ENCODE data around the gene ZNF335. TPM values are rescaled to one million over a fixed set of nuclear protein-coding genes. Genes with fewer than 3 reads are reported as not detected.

Gene ZNF335
- total RNA-seq, 1 donor from 2014 or later, result 49.6 TPM

GRCh38 chr20:45938727-45939438 is 33.1 kb downstream of the ZNF335 start:
- no peaks in the 10 kb centered on the region for H3K9me3 Mint-ChIP-seq
- H3K27ac Mint-ChIP-seq, result peak overlapping the region; percentile 22
- peaks cover 22% of the 10 kb centered on the region for H3K4me1 Mint-ChIP-seq
- no peaks in the 10 kb centered on the region for H3K27me3 Mint-ChIP-seq
- no peak for TF ChIP-seq CTCF (IDR thresholded peaks at IDR 0.05)
- DNase-seq (no peak), ATAC-seq (ENCODE audit: low read depth) (no peak)
- H3K4me3 Mint-ChIP-seq, result no peak overlapping the region
- H3K36me3 Mint-ChIP-seq (ENCODE audit: low read depth), result peaks cover 63% of the 10 kb centered on the region
- CTCF ChIA-PET, result interaction anchor here (0.6 to 1.5 kb wide), 2 partner anchors 21 to 31 kb away, joined by 3 to 6 read pairs; no protein-coding TSS in a partner anchor
- POLR2A ChIA-PET, result interaction anchor here (0.5 to 6.4 kb wide), 2 partner anchors 32 to 55 kb away, joined by 4 to 110 read pairs; partner anchors contain the start of gene ZNF335
- intact Hi-C loops (cut with micrococcal nuclease), result no loop called here

- no peak overlapping the region for H3K4me3 Mint-ChIP-seq
- H3K4me1 Mint-ChIP-seq, result peaks cover 29% of the 10 kb centered on the region
These were observed 34.2 kb downstream of the ZNF335 start for GRCh38 chr20:45937765-45938164.

GRCh38 chr20:45935416-45936046 is 36.5 kb downstream of the ZNF335 start:
- Mint-ChIP-seq H3K4me3 (peak overlapping the region; percentile 97), H3K27ac (peak overlapping the region; percentile 98), H3K27me3 (no peaks in the 10 kb centered on the region), H3K36me3 (ENCODE audit: low read depth) (peaks cover 48% of the 10 kb centered on the region), H3K9me3 (no peaks in the 10 kb centered on the region), H3K4me1 (peaks cover 29% of the 10 kb centered on the region)
- ChIA-PET CTCF (interaction anchor here (1.8 to 3.0 kb wide), 2 partner anchors 35 to 44 kb away, joined by 7 to 15 read pairs; partner anchors contain the start of genes CTSA and NEURL2), POLR2A (interaction anchor here (0.6 to 6.4 kb wide), 31 partner anchors 9 to 968 kb away, joined by 3 to 110 read pairs (median 5); partner anchors contain the start of genes ACOT8, CTSA, DNTTIP1 and ELMO2)
- ATAC-seq (ENCODE audit: low read depth) (peak; percentile 6), DNase-seq (no peak)
- intact Hi-C loops (cut with micrococcal nuclease), result loop anchor here (1.0 kb wide), 8 partner anchors 24 to 143 kb away; partner anchors contain the start of genes ACOT8, CTSA, NEURL2 and UBE2C
- no peak for TF ChIP-seq CTCF (IDR thresholded peaks at IDR 0.05)

More at GRCh38 chr20:45937765-45938164, 34.2 kb downstream of the ZNF335 start:
- H3K27ac Mint-ChIP-seq, result no peak overlapping the region
- no peaks in the 10 kb centered on the region for H3K9me3 Mint-ChIP-seq
- TF ChIP-seq CTCF (IDR thresholded peaks at IDR 0.05), result no peak
- no peak for ATAC-seq (ENCODE audit: low read depth)
- CTCF ChIA-PET, result interaction anchor here (1.1 to 1.9 kb wide), 3 partner anchors 32 to 139 kb away, joined by 3 to 6 read pairs (median 6); no protein-coding TSS in a partner anchor
- no peak for DNase-seq
- no peaks in the 10 kb centered on the region for H3K27me3 Mint-ChIP-seq
- peaks cover 52% of the 10 kb centered on the region for H3K36me3 Mint-ChIP-seq (ENCODE audit: low read depth)
- intact Hi-C loops (cut with micrococcal nuclease), result no loop called here
- POLR2A ChIA-PET, result interaction anchor here (1.5 to 6.4 kb wide), 4 partner anchors 10 to 47 kb away, joined by 5 to 110 read pairs (median 70); partner anchors contain the start of genes CTSA, NEURL2 and ZNF335

GRCh38 chr20:45934586-45935415 is 37.2 kb downstream of the ZNF335 start, which contains the start of gene PCIF1:
Gene PCIF1, plus strand, starts transcription at chr20:45934683. Its CDS starts 4,317 bp downstream, at chr20:45939000.
- no peak for TF ChIP-seq CTCF (IDR thresholded peaks at IDR 0.05)
- Mint-ChIP-seq H3K27me3 (no peaks in the 10 kb centered on the region), H3K4me3 (peak within 1 kb of the TSS; percentile 97), H3K36me3 (ENCODE audit: low read depth) (peaks cover 42% of the 10 kb centered on the region), H3K9me3 (no peaks in the 10 kb centered on the region), H3K4me1 (peaks cover 29% of the 10 kb centered on the region), H3K27ac (peak within 1 kb of the TSS; percentile 98)
- peak; percentile 97 for DNase-seq
- ChIA-PET POLR2A (interaction anchor here (0.6 to 6.4 kb wide), 36 partner anchors 8 to 967 kb away, joined by 3 to 110 read pairs (median 4); partner anchors contain the start of genes ACOT8, CTSA, DNTTIP1 and ELMO2), CTCF (interaction anchor here (0.6 to 3.0 kb wide), 3 partner anchors 36 to 65 kb away, joined by 3 to 15 read pairs (median 7); partner anchors contain the start of genes CTSA and NEURL2)
- ATAC-seq (ENCODE audit: low read depth), result peak; percentile 80
- intact Hi-C loops (cut with micrococcal nuclease), result loop anchor here (1.0 kb wide), 8 partner anchors 24 to 142 kb away; partner anchors contain the start of genes ACOT8, CTSA, NEURL2 and UBE2C

Measured in activated B cell treated with CpG ODN at 0.5 μM for 24 hours (primary cell).